ENCODE results near the gene TMEM184A. TPM values are rescaled to one million over a fixed set of nuclear protein-coding genes. Genes with fewer than 3 reads are reported as not detected.
A peak's percentile ranks its signal among the peaks of the same experiment; 100 is the strongest.

The TMEM184A gene
- total RNA-seq, 1 donor from 2014 or later: 0.36 TPM

DNA sequence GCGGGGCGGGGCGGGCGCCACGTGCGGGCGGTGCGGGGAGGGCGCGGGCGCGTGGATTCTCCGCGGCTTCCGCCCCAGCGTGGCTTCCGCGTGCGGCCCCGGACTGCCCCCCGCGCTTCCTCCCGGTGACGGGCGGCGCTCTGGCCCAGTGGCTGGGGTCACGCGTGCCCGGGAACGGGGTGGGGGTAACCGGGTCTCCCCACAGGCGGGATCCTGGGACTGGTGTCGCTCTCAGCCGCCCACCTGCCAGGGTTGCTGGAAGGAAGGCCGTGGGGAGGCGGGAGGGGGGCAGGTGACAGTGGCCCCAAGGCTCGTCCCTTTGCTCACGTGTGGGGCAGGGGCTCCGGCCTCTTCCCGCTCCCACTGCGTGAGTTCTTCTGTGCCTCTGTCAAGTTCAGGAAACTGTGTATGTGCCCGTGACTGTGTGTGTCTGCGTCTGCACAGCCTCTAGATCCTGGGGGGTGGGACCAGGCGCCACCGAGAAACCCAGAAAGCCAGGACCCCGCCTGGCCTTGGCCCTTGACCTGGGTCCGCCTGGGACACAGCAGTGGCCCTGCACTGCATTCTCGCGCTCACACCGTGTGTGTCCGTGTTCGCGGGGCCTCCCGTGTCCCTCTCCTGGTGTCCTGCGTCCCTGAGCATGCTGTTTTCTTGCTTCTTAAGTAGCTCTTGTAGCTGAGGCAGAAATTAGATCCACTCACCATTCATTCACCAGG lies 24.6 kb downstream of the TMEM184A start:
- intact Hi-C loops (cut with micrococcal nuclease): no loop called here
- H3K9me3 ChIP-seq (replicated peaks): no peaks in the 10 kb centered on the region
- no peaks in the 10 kb centered on the region for H3K36me3 ChIP-seq
- TF ChIP-seq, protein P1, sequence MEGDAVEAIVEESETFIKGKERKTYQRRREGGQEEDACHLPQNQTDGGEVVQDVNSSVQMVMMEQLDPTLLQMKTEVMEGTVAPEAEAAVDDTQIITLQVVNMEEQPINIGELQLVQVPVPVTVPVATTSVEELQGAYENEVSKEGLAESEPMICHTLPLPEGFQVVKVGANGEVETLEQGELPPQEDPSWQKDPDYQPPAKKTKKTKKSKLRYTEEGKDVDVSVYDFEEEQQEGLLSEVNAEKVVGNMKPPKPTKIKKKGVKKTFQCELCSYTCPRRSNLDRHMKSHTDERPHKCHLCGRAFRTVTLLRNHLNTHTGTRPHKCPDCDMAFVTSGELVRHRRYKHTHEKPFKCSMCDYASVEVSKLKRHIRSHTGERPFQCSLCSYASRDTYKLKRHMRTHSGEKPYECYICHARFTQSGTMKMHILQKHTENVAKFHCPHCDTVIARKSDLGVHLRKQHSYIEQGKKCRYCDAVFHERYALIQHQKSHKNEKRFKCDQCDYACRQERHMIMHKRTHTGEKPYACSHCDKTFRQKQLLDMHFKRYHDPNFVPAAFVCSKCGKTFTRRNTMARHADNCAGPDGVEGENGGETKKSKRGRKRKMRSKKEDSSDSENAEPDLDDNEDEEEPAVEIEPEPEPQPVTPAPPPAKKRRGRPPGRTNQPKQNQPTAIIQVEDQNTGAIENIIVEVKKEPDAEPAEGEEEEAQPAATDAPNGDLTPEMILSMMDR (IDR thresholded peaks at IDR 0.05; ENCODE audit: borderline replicate concordance): no peak
- peak overlapping the region; percentile 99 for H3K27ac ChIP-seq (replicated peaks)
- H3K4me1 ChIP-seq: peaks cover 60% of the 10 kb centered on the region
- DNase-seq: no peak
- peak overlapping the region; percentile 76 for H3K4me3 ChIP-seq
- H3K27me3 ChIP-seq (ENCODE audit: low read depth): no peaks in the 10 kb centered on the region

GRCh38 chr7:1530946-1531262 lies 25.1 kb downstream of the TMEM184A start:
- no peak for DNase-seq
- TF ChIP-seq, protein P1 (IDR thresholded peaks at IDR 0.05; ENCODE audit: borderline replicate concordance): no peak
- intact Hi-C loops (cut with micrococcal nuclease): no loop called here

GRCh38 chr7:1529383-1530116 lies 26.5 kb downstream of the TMEM184A start:
- H3K36me3 ChIP-seq: no peaks in the 10 kb centered on the region
- no peaks in the 10 kb centered on the region for H3K9me3 ChIP-seq (replicated peaks)
- no peak for DNase-seq
- H3K4me1 ChIP-seq: peaks cover 41% of the 10 kb centered on the region
- no peaks in the 10 kb centered on the region for H3K27me3 ChIP-seq (ENCODE audit: low read depth)
- intact Hi-C loops (cut with micrococcal nuclease): no loop called here
- peak overlapping the region; percentile 99 for H3K27ac ChIP-seq (replicated peaks)
- H3K4me3 ChIP-seq: peak overlapping the region; percentile 76
- TF ChIP-seq, protein P1 (IDR thresholded peaks at IDR 0.05; ENCODE audit: borderline replicate concordance): no peak

More at GRCh38 chr7:1530946-1531262, 25.1 kb downstream of the TMEM184A start:
- no peaks in the 10 kb centered on the region for H3K27me3 ChIP-seq (ENCODE audit: low read depth)
- H3K36me3 ChIP-seq: no peaks in the 10 kb centered on the region
- peaks cover 55% of the 10 kb centered on the region for H3K4me1 ChIP-seq
- peak overlapping the region; percentile 99 for H3K27ac ChIP-seq (replicated peaks)
- H3K4me3 ChIP-seq: peak overlapping the region; percentile 76
- H3K9me3 ChIP-seq (replicated peaks): no peaks in the 10 kb centered on the region

- Histone ChIP-seq H3K27me3 (ENCODE audit: low read depth) (peaks cover 6% of the 10 kb centered on the region), H3K9me3 (replicated peaks) (no peaks in the 10 kb centered on the region), H3K4me3 (no peak overlapping the region), H3K36me3 (no peaks in the 10 kb centered on the region), H3K27ac (replicated peaks) (no peak overlapping the region), H3K4me1 (peaks cover 9% of the 10 kb centered on the region)
- intact Hi-C loops (cut with micrococcal nuclease): no loop called here
- no peak for DNase-seq
- TF ChIP-seq, protein P1 (IDR thresholded peaks at IDR 0.05; ENCODE audit: borderline replicate concordance): no peak
Measured at GRCh38 chr7:1526271-1526754, 29.7 kb downstream of the TMEM184A start.

DNA sequence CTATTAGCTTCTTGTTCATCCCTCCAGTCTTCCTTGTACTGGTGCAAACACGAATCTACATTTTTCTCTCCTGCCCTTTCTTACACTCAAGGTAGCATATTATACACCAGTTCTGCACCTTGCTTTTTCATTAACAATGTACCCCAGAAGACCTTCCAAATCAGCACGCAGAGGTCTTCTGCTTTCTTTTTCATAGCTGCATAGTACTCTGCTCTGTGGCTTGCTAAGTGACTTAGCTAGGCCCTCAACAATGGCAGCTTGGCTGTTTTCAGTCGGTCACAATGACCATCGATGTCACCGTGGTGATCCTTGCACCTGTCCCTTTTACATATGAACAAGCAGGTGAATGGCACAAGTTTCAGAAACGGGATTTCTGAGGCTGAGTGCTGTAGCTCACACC lies 30.6 kb downstream of the TMEM184A start:
- intact Hi-C loops (cut with micrococcal nuclease): no loop called here
- Histone ChIP-seq H3K36me3 (no peaks in the 10 kb centered on the region), H3K9me3 (replicated peaks) (no peaks in the 10 kb centered on the region), H3K4me3 (no peak overlapping the region), H3K27me3 (ENCODE audit: low read depth) (peaks cover 6% of the 10 kb centered on the region), H3K4me1 (peaks cover 7% of the 10 kb centered on the region), H3K27ac (replicated peaks) (no peak overlapping the region)
- DNase-seq: no peak
- TF ChIP-seq, protein P1 (IDR thresholded peaks at IDR 0.05; ENCODE audit: borderline replicate concordance): no peak
